Mucosa of stomach (tissue), 1 donor: Measurements from ENCODE around the gene MAOB.

ENCODE experiments used
- H3K27me3 ChIP-seq: one replicate; pipeline ENCODE4 v1.7.0; 2013; ENCODE audit warnings: mild to moderate bottlenecking, low read length; ENCODE audit not compliant: control insufficient read depth, insufficient read depth
- H3K36me3 ChIP-seq: one replicate; pipeline ENCODE4 v1.7.0; 2013; ENCODE audit warnings: low read length; ENCODE audit not compliant: control insufficient read depth, insufficient read depth
- H3K4me1 ChIP-seq: one replicate; pipeline ENCODE4 v1.7.0; 2013; ENCODE audit warnings: mild to moderate bottlenecking, low read length; ENCODE audit not compliant: control insufficient read depth, insufficient read depth
- H3K4me3 ChIP-seq: one replicate; pipeline ENCODE4 v1.7.0; 2013; ENCODE audit warnings: low read length
- H3K9ac ChIP-seq: one replicate; pipeline ENCODE4 v1.7.0; 2013; ENCODE audit warnings: mild to moderate bottlenecking, low read length, moderate library complexity
- H3K9me3 ChIP-seq: one replicate; pipeline ENCODE4 v1.7.0; 2013; ENCODE audit warnings: mild to moderate bottlenecking, low read length, moderate library complexity; ENCODE audit not compliant: control insufficient read depth
- donor health status: Pancreatic carcinoma.

The MAOB gene

GRCh38 chrX:43720961-43721360 lies 161.3 kb downstream of the MAOB start:
- Histone ChIP-seq H3K36me3 (no peaks in the 10 kb centered on the region), H3K4me1 (no peaks in the 10 kb centered on the region), H3K4me3 (no peak overlapping the region), H3K9ac (no peak overlapping the region), H3K27me3 (no peaks in the 10 kb centered on the region), H3K9me3 (no peaks in the 10 kb centered on the region)

GRCh38 chrX:43720082-43720481 lies 162.2 kb downstream of the MAOB start:
- Histone ChIP-seq H3K4me3 (no peak overlapping the region), H3K36me3 (no peaks in the 10 kb centered on the region), H3K9me3 (no peaks in the 10 kb centered on the region), H3K27me3 (no peaks in the 10 kb centered on the region), H3K4me1 (no peaks in the 10 kb centered on the region), H3K9ac (no peak overlapping the region)

- H3K4me3 ChIP-seq = no peak overlapping the region
- no peaks in the 10 kb centered on the region for H3K4me1 ChIP-seq
- H3K27me3 ChIP-seq = no peaks in the 10 kb centered on the region
- no peak overlapping the region for H3K9ac ChIP-seq
- H3K9me3 ChIP-seq = no peaks in the 10 kb centered on the region
- no peaks in the 10 kb centered on the region for H3K36me3 ChIP-seq
Measured at GRCh38 chrX:43718956-43719355, 163.3 kb downstream of the MAOB start.

GRCh38 chrX:43718546-43718945 lies 163.7 kb downstream of the MAOB start:
- Histone ChIP-seq H3K9me3 (no peaks in the 10 kb centered on the region), H3K4me3 (no peak overlapping the region), H3K9ac (no peak overlapping the region), H3K27me3 (no peaks in the 10 kb centered on the region), H3K4me1 (no peaks in the 10 kb centered on the region), H3K36me3 (no peaks in the 10 kb centered on the region)

GRCh38 chrX:43718081-43718480 lies 164.2 kb downstream of the MAOB start:
- H3K36me3 ChIP-seq = no peaks in the 10 kb centered on the region
- H3K4me3 ChIP-seq = no peak overlapping the region
- no peak overlapping the region for H3K9ac ChIP-seq
- no peaks in the 10 kb centered on the region for H3K27me3 ChIP-seq
- no peaks in the 10 kb centered on the region for H3K9me3 ChIP-seq
- no peaks in the 10 kb centered on the region for H3K4me1 ChIP-seq

- Histone ChIP-seq H3K4me3 (no peak overlapping the region), H3K4me1 (no peaks in the 10 kb centered on the region), H3K9me3 (no peaks in the 10 kb centered on the region), H3K27me3 (no peaks in the 10 kb centered on the region), H3K9ac (no peak overlapping the region), H3K36me3 (no peaks in the 10 kb centered on the region)
Measured at GRCh38 chrX:43717161-43717560, 165.1 kb downstream of the MAOB start.

- no peaks in the 10 kb centered on the region for H3K4me1 ChIP-seq
- no peak overlapping the region for H3K9ac ChIP-seq
- H3K27me3 ChIP-seq = no peaks in the 10 kb centered on the region
- H3K4me3 ChIP-seq = no peak overlapping the region
- no peaks in the 10 kb centered on the region for H3K36me3 ChIP-seq
- H3K9me3 ChIP-seq = no peaks in the 10 kb centered on the region
Measured at GRCh38 chrX:43716696-43717095, 165.6 kb downstream of the MAOB start.
